Glomerular visceral epithelial cell (primary cell): ENCODE measurements around the gene NUBPL.
"Not testable (repeated sequence)": the region's sequence is repeated elsewhere in the genome, so short reads cannot be mapped to it uniquely, and the experiment has no call there.

ENCODE experiments used
- DNase-seq: peaks from one replicate; pipeline ENCODE4 v3.0.0-alpha.2; 2016; ENCODE audit errors: extremely low spot score

The NUBPL gene

DNA sequence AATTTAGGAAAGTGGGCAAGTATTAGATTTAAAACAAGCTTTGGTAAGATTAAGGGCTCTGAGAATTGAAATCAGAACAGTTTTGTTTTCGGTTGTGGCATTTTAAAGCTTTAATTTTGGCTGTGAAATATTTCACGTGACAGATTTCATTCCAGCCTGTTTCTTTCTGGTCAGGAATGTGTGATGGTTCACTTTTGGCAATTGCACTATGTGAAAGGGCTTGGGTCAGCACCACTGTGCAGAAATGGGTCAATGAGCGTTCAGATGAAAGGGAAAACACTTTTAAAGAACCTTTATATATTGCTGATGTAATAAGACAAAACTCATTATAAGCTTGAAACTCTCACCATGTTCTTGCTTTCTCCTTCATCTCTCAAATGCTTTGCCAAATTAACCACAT, 17.1 kb downstream of the NUBPL start:
- DNase-seq: no peak

DNA sequence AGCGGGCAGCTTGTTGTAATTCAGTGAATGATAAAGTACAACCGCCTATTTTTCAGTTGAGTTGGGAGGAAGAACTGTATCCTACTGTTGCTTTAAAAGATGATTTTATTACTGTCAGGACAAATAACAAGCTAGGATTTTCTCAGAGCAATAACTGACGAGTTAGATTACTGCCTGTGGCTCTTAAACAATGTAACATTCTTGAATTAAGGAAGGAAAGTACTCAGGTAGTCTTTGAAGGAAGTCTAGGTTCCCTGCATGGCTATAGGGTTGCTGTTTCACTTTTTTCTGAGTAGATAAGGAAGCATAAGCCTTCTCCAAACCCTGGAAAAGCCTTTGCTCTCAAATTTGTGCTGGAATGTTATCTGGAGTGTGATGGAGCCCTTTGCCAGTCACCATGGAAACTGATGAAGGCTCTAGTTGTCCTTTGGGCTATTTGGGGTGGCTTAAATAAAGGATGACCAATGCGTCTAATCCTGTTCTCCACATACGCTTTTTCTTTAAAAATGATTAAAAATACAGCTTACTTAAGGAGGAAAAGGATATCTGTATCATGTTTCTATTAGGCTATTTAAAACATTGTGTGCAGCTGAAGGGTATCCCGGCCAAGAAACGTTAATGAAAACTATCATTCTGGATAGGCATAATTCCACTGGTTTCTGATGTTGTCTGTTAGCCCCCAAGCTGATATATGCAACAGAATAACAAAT, 17.7 kb downstream of the NUBPL start:
- DNase-seq: no peak

DNA sequence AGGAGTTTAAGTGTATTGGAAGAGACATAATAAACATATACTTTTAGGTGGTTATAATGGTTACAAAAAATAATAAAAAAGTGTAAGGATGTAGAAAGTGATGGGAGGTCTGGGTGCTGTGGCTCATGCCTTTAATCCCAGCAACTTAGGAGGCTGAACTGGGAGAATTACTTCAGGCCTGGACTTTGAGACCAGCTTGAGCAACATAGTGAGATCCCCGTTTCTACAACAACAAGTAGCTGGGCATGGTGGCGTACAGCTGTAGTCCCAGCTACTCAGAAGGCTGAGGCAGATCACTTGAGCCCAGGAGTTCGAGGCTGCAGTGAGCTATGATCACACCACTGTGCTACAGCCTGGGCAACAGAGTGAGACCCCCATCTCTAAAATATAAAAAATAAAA, 19.0 kb downstream of the NUBPL start:
- no peak for DNase-seq

DNA sequence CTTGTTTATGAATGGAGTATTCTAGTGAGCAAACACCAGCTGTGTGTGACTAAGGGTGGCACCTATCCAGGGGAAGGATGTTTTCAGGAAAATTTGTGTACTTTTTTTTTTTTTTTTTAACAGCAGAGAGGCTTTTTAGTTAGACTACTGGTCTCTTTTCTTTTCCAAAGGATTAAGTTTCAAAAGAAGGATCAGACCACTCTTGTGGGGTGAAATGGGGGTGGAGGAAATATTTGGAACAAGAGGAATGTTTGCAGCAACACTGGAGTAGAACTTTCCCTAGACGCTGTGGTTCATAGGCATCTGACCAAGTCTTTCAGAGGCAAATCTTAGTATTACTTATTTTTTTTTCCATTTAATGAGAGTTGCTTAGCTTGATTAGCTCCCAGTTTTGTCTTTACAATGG, 21.1 kb downstream of the NUBPL start:
- DNase-seq: no peak

DNA sequence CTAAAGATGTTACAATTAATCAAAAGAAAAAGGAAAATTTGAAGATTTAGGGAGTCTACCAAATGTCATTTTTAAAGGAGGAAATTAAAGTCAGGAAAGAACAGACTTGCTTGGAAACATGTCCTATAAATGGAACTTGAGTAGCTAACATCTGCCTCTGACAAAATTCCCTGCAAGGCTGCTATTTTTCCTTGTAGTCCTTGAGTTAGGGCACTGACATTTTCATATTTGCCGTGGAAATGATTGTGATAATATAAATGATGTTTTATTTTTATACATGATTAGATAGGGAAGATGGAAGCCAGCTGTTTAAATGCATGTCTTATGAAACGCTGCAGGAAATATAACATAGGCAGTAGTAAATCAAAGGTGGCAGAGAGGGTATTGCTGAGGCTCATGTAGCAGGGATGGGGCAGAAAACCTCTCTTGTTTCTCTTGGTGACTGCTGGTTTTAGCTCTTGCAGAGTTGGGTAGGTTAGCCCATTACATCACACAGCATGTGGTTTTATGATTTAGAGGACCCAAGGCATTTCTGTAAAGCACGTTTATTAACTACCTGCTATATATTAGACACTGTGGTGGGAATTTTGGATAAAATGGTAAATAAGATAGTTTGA, 21.7 kb downstream of the NUBPL start:
- DNase-seq: no peak

DNA sequence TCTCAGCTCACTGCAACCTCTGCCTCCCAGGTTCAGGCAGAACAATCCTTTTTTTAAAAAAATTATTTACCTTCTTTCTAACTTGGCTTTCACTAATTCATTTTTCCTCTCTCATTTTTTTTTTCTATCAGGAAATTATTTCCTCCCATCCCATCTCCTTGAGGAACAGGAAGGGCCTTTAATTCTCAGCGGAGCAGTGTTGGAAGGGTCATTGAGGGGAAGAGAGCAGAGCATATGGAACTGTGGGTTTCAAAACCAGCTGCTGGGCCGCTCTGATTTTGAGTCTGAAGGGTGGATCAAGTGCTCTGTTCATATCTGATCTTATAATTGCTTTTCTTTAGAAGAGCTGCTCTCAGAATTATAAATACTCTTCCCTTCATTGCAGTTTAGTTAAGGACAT, 29.0 kb downstream of the NUBPL start:
- DNase-seq: no peak

DNA sequence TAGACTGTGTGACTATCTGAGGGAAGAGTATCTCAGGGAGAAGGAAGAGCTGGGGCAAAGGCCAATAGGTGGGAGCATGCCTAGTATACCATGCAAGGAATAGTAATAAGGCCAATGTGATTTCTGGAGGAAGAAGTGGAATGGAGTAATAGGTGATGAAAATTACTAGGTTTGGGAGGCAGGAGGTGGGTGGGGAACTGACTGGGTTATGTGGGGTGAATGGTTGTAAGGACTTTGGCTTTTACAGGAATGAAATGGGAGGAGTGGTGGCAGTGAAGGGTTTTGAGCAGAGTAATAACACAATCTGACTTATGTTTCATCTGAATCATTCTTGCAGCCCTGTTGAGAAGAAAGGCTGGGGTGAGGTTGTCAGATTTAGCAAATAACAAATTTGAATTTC, 30.9 kb downstream of the NUBPL start:
- DNase-seq: no peak

DNA sequence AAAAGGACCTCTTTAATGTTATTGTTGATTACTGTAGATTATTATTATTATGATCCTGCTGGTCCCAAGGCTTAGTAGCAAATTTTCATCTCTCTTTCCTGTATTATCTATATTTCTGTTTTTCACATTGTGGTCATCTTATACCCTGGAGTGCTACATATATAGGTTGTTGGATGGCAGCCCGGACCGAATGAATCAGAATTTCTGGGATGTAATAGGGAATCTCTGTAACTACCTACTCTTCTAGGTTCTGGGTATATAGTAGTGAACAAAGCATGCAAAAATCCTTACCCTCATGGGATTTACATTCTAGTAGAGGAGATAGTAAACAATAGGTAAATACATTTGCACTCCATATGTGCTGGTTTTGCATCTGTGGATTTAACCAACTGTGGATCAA, 31.4 kb downstream of the NUBPL start:
- no peak for DNase-seq

DNA sequence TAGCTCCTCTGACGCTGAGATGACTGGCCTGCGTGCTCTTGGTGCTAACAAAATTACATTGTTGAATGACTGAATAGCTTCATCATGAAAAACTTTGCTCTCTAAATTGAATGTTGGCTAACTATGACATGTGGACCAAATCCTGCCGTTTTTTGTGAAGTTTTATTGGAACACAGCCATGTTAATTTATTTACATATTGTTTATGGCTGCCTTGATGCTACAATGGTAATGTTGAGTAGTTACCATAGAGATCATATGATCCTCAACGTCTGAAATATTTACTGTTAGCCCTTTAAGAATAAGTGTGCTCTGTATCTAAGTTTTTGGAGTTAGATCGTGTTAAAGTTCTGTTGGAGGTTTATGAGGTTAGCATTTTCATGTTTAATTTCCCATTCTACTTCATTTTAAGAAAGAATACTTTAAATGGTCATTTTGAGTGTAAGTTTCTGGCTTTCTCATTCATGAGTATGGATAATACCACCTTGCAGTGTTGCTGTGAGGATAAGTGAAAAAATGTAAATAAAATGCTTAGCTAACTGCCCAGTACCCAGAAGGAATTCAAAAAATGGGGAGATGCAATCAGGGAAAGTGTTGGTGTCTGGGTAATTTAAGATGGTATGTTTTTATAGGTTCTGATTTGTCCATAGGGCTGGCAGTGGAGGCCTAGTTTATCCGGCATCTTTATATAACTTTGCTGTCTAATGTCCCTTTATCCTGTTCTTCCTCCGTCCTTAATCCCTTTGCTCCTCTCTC, 35.3 kb downstream of the NUBPL start:
- DNase-seq: no peak

DNA sequence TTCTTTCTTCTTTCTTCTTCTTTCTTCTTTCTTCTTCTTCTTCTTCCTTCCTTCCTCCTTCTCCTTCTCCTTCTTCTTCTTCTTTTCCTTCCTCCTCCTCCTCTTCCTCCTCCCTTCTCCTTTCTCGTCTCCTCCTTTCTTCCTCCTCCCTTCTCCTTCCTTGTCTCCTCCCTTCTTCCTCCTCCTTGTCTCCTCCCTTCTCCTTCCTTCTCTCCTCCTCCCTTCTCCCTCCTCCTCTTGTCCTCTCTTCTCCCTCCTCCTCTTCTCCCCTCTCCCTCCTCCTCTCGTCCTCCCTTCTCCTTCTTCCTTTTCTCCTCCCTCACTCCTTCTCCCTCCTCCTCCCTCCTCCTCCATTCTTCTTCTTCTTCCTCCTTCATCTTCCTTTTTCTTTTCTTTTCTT, 44.5 kb downstream of the NUBPL start:
- DNase-seq: no peak

DNA sequence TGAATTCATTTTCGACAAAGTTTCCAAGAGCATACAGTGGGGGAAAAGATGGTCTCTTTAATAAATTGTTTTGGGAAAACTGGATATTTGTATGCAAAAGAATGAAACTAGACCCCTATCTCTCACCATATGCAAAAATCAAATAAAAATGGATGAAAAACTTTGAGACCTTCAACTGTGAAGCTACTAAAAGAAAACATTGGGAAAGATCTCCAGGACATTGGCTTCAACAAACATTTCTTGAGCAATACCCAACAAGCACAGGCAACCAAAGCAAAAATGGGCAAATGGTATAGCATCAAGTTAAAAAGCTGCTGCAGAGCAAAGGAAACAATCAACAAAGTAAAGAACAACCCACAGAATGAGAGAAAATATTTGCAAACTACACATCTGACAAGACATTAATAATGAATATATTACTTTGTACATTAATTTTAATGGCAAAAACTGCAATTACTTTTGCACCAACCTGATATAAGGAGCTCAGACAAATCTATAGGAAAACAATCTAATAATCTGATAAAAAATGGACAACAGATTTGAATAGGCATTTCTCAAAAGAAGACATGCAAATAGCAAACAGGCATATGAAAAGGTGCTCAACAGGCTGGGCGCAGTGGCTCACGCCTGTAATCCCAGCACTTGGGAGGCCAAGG, 50.7 kb downstream of the NUBPL start:
- DNase-seq: no peak

DNA sequence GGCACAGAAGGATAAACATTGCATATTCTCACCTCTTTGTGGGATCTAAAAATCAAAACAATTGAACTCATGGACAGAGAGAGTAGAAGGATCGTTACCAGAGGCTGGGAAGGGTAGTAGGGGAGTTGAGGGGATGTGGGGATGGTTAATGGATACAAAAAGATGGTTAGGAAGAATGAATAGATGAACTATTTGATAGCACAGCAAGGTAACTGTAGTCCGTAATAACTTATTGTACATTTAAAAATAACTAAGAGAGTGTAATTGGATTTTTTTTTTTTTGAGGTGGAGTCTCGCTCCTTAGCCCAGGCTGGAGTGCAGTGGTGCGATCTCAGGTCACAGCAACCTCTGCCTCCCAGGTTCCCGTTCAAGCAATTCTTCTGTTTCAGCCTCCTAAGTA, 52.0 kb downstream of the NUBPL start:
- no peak for DNase-seq

DNA sequence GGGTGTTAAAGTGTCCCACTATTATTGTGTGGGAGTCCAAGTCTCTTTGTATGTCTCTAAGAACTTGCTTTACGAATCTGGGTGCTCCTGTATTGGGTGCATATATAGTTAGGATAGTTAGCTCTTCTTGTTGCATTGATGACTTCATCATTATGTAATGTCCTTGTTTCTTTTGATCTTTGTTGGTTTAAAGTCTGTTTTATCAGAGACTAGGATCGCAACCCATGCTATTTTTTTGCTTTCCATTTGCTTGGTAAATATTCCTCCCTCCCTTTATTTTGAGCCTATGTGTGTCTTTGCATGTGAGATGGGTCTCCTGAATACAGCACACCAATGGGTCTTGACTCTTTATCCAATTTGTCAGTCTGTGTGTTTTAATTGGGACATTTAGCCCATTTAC, 57.7 kb downstream of the NUBPL start:
- DNase-seq: not testable (repeated sequence)

DNA sequence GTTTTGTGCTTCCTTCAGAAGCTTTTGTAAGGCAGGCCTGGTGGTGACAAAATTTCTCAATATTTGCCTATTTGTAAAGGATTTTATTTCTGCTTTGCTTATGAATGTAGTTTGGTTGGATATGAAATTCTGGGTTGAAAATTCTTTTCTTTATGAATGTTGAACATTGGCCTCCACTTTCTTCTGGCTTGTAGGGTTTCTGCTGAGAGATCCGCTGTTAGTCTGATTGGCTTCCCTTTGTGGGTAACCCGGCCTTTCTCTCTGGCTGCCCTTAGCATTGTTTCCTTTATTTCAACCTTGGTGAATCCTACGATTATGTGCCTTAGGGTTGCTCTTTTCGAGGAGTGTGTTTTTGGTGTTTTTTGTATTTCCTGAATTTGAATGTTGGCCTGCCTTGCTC, 58.2 kb downstream of the NUBPL start:
- no peak for DNase-seq

DNA sequence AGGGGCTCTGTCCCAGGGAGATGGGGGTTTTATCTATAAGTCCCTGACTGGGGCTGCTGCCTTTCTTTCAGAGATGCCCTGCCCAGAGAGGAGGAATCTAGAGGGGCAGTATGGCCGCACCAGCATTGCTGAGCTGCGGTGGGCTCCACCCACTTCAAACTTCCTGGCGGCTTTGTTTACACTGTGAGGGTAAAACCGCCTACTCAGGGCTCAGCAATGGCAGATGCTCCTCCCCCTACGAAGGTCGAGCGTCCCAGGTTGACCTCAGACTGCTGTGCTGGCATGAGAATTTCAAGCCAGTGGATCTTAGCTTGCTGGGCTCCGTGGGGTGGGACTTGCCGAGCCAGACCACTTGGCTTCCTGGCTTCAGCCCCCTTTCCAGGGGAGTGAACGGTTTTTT, 59.7 kb downstream of the NUBPL start:
- not testable (repeated sequence) for DNase-seq

DNA sequence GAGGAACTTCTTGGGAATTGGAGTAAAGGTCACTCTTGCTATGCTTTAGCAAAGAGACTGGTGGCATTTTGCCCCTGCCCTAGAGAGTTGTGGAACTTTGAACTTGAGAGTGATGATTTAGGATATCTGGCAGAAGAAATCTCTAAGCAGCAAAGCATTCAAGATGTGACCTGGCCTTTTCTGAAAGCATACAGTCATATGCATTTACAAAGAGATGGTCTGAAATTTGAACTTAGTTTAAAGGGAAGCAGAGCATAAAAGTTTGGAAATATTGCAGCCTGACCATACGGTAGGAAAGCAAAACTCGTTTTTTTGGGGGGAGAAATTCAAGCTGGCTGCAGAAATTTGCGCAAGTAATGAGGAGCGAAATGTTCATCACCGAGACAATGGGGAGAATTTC, 60.9 kb downstream of the NUBPL start:
- DNase-seq: no peak

DNA sequence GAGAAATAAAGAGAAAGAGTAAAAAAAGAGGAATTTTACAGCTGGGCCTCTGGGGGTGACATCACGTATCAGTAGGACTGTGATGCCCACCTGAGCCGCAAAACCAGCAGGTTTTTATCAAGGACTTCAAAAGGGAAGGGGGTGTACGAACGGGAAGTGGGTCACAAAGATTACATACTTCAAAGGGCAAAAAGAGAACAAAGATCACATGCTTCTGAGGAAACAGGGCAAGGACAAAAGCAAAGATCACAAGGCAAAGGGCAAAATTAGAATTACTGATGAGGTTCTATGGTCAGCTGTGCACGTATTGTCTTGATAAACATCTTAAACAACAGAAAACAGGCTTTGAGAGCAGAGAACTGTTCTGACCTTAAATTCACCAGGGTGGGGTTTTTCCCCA, 91.7 kb downstream of the NUBPL start:
- DNase-seq: not testable (repeated sequence)

DNA sequence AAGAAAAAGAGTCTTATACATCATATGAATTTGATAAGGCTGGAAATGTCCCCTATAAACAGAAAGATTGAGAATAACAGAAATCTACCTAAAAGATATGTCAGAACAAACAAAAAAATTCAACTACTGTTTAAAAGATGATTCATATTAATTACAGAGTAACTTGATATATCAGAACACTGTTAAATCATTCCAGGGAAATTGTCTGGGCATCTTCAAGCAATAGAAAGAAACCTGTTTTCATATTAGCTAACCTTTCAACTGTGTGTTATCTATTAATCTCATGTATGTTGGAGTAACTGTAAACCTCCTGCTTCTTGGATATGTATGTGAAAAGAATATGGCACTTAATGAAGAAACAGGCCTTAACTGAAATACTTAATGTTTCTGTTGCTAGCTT, 96.7 kb downstream of the NUBPL start:
- no peak for DNase-seq

DNA sequence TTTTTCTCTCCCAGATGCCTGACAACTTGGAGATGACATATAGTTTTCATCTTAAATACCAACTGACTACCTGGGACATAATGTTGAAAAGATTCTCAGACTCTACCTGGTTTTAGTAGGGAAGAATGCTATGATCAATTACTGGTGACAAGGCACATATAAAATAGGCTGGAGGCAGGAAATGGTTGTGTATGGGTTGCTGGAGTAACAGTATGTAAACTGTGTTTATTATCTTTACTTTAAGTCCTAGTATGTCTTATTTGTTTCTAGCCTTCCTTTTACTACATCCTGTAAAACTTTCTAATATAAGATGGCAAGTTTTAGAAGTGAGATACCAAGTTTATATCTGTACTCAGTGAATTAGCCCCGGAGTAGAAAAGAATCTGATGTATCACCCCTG, 98.1 kb downstream of the NUBPL start:
- DNase-seq: no peak

DNA sequence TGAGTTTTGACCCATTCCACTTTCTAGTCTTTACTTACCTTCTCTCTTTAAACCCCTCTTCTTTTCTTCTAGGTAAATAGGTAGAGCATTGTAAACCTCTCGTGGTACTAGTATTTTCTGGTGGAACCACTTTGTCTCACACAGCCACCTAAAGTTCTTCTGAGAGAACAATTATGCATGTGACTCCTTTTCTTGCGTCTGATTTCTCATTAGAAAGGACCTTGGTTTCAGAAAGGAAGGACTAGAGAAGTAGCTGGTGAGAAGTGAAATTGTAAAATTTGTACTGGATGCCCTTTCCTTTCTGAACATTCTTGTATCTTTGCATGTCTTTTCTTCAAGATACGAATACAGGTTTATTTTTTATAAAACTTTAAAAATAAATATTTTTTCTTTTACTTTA, 99.0 kb downstream of the NUBPL start:
- no peak for DNase-seq

DNA sequence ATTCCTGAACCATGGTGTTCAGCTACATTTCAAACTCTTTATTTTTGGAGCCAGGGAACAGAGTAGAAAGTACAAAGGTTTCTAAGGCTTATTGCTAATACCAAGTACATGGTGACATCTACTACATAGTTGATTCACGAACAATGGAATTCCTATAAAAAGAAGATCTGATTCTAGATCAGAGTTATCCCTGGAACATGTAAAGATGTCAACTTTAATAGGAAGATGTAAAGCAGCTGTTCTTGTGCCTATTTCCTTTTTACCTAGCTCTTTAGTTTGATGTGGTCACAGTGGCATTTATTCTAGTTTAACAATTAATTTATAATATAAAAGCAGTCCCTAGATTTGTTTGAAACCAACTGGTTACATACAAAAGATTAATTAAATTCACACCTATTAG, 99.5 kb downstream of the NUBPL start:
- DNase-seq: no peak

DNA sequence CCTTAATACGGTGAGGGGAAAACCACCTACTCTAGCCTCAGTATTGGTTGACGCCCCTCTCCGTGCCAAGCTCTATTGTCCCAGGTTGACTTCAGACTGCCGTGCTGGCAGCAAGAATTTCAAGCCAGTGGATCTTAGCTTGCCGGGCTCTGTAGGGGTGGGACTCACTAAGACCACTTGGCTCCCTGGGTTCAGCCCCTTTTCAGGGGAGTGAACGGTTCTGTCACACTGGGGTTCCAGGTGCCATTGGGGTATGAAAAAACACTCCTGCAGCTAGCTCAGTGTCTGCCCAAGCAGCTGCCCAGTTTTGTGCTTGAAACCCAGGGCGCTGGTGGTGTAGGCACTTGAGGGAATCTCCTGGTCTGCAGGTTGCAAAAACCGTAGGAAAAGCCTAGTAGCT, 107.1 kb downstream of the NUBPL start:
- DNase-seq: no peak

DNA sequence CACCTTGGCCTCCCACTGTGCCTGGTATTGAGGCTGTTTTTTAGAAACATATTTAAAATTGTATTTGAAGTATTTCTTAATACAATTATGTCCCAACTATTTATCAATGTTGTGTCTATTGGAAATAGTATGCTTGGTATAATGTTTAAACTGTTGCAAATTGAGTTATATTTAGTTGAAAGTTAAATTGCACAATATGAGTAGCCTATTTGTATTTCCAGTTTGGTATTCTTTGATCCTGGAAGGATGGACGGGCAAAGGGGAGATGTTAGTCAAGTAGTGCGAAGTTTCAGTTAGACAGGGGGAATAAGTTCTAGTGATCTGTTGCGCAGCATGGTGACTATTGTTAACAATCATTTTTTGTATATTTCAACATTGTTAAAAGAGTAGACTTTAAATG, 111.5 kb downstream of the NUBPL start:
- DNase-seq: no peak
